Effector CD4-positive, alpha-beta T cell (primary cell): ENCODE data around the gene PCNX1.
"Not testable (repeated sequence)": the region's sequence is repeated elsewhere in the genome, so short reads cannot be mapped to it uniquely, and the experiment has no call there.

Experiments
- DNase-seq: peaks from one replicate; pipeline ENCODE4 v3.0.0-alpha.2; 2020

PCNX1 gene

GRCh38 chr14:71133296-71133695, 226.0 kb downstream of the PCNX1 start:
- no peak for DNase-seq

DNA sequence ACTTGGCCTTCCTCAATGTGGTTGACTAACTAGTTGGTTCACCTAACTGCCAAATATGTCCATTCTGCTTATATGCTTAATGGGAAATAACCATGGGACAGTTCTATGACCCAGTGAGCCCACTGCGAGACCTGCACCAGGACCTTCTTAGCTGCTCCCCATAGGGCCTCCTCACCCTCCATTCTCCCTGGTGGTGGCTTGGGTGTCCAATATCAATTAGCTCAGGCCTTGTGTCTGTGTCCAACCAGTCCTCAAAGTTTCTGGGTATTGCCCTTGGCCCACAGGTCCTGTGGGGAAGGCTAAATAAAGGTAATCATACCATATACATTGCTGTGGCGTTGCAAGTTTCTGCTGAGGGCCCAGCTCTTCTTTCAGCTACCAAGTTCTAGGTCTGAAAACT, 228.2 kb downstream of the PCNX1 start:
- no peak for DNase-seq

DNA sequence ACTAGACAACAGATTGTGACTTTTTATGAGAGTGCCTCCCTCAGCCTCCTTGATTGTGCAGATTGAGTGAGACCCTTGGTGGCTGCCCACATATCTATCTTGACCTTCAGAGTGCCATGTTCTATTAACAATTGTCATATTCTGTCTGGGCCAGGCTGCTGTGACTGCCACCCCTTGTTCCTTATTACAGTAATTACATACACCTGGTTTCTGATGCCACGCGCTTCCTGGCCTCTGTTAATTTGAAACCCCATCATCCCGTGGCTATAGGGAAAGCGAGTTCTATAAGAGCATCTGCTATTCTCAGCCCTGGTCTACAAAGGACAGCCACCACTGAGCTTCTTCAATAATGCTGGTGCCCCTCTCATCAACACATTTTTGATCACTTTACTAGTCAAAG, 228.7 kb downstream of the PCNX1 start:
- DNase-seq: no peak

- DNase-seq: no peak
Observed at GRCh38 chr14:71136386-71137060, 229.3 kb downstream of the PCNX1 start.

- DNase-seq: no peak
Observed at GRCh38 chr14:71137536-71138447, 230.5 kb downstream of the PCNX1 start.

GRCh38 chr14:71138448-71139293, 231.4 kb downstream of the PCNX1 start:
- peak; percentile 49 for DNase-seq

- DNase-seq: no peak
Observed at GRCh38 chr14:71139294-71139946, 232.2 kb downstream of the PCNX1 start.

GRCh38 chr14:71140157-71140556, 232.9 kb downstream of the PCNX1 start:
- no peak for DNase-seq

DNA sequence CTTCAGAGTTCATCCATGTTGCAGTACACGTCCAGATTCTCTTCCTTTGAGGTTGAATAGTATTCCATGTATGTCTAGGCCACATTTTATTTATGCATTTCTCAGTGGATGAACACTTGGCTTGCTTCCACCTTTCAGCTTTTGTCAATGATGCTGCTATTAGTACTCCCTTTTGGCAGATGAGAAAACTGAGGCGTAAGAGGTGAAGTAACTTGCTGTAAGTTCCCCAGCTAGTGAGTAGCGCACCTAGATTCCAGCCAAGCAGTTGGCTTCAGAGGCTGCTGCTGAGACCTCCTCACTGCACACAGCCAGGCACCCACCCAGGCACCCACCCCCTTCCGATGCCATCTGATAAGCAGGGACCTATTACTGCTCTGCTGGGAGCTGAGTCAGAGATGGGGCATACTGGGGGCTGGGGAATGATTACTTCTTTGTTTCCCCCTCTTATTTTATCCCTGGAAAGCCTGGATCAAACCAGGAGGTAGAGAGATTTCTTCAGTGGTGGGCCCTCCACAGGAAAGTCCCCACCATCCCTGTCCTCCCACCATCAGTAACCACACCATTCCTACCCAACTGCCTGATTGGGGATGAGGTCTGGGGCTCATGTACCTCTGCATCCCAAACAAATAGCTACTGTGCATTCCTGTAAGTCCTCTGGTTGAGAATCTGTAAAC, 234.6 kb downstream of the PCNX1 start:
- no peak for DNase-seq

GRCh38 chr14:71142375-71143038, 235.2 kb downstream of the PCNX1 start:
- DNase-seq: no peak

DNA sequence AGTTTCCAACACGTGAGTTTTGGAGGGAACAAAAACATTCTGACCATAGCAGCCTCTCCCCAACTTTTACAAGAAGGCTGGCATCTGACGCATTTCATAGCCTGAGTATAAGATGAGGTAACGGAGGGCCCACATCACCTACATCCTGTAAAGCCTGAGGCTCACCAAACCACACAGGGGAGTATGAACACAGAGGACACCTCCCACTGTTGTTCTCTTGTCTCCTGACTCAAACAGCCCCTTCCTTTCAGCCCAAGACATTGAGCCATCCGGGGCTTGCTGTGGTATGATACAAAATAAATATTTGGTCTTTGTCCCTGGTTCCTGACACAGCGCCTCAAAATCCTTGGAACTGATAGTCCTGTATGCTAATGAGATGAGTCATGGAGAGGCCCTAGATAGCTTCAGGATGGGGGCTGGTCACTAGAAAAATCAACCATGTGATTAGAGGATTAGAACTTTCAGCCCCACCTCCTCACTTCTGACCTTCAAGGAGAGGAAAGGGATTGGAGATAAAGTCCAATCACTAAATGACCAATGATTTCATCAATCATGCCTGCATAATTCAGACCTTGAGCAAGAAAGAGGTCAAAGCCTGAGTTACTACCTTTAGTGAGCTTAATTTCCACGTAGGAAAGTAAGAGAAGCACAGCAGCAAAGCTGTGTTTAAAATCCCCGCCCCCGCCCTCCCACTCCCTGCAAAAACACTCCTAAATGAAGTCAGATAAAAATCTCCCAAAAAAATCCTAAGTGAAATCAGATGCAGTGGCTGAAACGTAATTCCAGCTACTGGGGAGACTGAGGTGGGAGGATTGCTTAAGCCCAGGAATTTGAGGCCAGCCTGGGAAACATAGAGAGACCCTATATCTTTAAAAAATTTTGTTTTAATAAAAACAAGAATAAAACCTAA, 236.4 kb downstream of the PCNX1 start:
- peak; percentile 8 for DNase-seq

GRCh38 chr14:71147335-71147734, 240.1 kb downstream of the PCNX1 start:
- DNase-seq: not testable (repeated sequence)

- DNase-seq: no peak
Observed at GRCh38 chr14:71148627-71149026, 241.4 kb downstream of the PCNX1 start.

GRCh38 chr14:71150737-71151136, 243.5 kb downstream of the PCNX1 start:
- no peak for DNase-seq

DNA sequence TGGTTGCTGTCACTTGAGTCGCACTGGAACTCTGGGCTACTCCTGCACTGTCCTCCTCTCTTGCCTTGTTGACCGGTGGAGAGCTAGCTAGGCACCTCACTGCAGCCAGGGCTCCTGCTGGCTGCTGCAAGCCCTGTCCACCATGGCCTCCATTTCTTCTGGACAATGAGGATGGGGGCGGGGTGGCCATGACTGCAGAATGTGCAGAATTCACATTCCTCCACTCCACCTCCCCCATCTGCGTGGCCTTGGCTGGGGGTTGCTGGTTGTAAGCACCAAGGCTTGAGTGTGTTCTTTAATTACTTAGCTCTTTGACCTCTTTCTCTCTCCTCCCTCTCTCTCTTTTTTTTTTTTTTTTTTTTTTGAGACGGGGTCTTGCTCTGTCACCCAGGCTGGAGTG, 248.5 kb downstream of the PCNX1 start:
- no peak for DNase-seq

- DNase-seq: no peak
Observed at GRCh38 chr14:71163050-71163841, 256.0 kb downstream of the PCNX1 start.

DNA sequence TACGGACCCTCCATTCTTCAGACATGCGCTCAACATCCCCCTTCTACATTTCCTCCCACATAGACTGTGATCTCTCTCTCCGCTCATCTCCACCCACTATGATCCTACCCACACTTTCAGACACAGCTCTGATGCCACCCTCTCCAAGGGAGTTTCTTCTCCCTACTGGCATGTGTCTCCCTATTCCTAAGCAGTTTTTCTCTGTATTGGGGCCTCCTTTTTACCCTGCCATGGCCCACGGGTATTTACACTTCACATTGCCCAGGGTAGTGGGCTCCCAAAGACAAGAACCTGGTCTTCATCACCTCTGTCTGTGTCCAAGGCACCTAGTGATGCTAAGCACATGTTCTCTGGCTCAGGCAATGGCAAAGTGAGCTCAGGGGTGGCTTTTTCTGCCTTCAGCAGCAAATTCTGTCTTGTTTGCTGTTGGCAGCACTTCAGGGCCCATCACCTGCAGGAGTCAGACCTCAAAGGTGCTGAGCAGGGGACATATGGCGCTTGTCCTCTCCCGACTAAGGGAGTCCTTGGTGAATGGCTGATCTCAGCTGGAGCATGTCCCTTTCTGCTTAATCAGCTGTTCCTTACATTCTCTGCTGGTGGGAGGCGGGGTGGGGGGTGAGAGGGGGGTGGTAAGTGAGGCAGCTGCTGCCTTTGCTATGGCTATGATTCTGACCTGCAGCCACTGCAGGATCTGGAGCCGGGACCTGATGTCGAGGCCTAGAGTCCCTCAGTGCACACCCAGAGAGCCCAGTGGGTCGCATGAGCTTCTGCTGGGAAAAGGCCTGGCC, 256.8 kb downstream of the PCNX1 start:
- no peak for DNase-seq
